Suppressor macrophage treated with lipopolysaccharide for 4 hours (primary cell): Measurements from ENCODE around the gene MAPK11.

Source experiments
- DNase-seq: peaks from one replicate; pipeline ENCODE4 v3.0.0-alpha.2; 2020

The MAPK11 gene

GRCh38 chr22:50260434-50260800, 9.8 kb downstream of the MAPK11 start:
- DNase-seq: no peak

- DNase-seq: no peak
Observed at GRCh38 chr22:50259302-50259701, 10.9 kb downstream of the MAPK11 start.

- DNase-seq: no peak
Observed at GRCh38 chr22:50258361-50259292, 11.6 kb downstream of the MAPK11 start.

GRCh38 chr22:50257451-50258360, 12.5 kb downstream of the MAPK11 start:
- no peak for DNase-seq

- no peak for DNase-seq
Observed at GRCh38 chr22:50257041-50257440, 13.1 kb downstream of the MAPK11 start.

GRCh38 chr22:50256258-50256862, 13.8 kb downstream of the MAPK11 start:
- no peak for DNase-seq

GRCh38 chr22:50255607-50256006, 14.6 kb downstream of the MAPK11 start:
- DNase-seq: no peak

- DNase-seq: no peak
Observed at GRCh38 chr22:50255099-50255498, 15.1 kb downstream of the MAPK11 start.

GRCh38 chr22:50253941-50254340, 16.2 kb downstream of the MAPK11 start:
- no peak for DNase-seq

GRCh38 chr22:50253046-50253915, 16.9 kb downstream of the MAPK11 start:
- DNase-seq: no peak

GRCh38 chr22:50252082-50253045, 17.8 kb downstream of the MAPK11 start:
- peak; percentile 67 for DNase-seq

GRCh38 chr22:50251477-50252081, 18.6 kb downstream of the MAPK11 start:
- DNase-seq: no peak

- peak; percentile 91 for DNase-seq
Observed at GRCh38 chr22:50250555-50251476, 19.4 kb downstream of the MAPK11 start, which contains the start of gene HDAC10. Gene HDAC10 (minus strand): TSS chr22:50251265. CDS start chr22:50251032, 233 bp downstream.

GRCh38 chr22:50250249-50250554, 20.0 kb downstream of the MAPK11 start:
- DNase-seq: no peak

- DNase-seq: no peak
Observed at GRCh38 chr22:50249341-50250248, 20.6 kb downstream of the MAPK11 start.

GRCh38 chr22:50248196-50249081, 21.7 kb downstream of the MAPK11 start:
- no peak for DNase-seq

GRCh38 chr22:50247748-50248147, 22.4 kb downstream of the MAPK11 start:
- DNase-seq: no peak
